G401.6 (cell line): ENCODE data around the gene MTREX.
"Not testable (repeated sequence)": the region's sequence is repeated elsewhere in the genome, so short reads cannot be mapped to it uniquely, and the experiment has no call there.

ENCODE experiments used
- FAIRE-seq: peaks from 2 replicates; lab custom pipeline; 2012; peaks lifted over from hg19 to GRCh38; lab: Jason Lieb, UNC

MTREX gene

DNA sequence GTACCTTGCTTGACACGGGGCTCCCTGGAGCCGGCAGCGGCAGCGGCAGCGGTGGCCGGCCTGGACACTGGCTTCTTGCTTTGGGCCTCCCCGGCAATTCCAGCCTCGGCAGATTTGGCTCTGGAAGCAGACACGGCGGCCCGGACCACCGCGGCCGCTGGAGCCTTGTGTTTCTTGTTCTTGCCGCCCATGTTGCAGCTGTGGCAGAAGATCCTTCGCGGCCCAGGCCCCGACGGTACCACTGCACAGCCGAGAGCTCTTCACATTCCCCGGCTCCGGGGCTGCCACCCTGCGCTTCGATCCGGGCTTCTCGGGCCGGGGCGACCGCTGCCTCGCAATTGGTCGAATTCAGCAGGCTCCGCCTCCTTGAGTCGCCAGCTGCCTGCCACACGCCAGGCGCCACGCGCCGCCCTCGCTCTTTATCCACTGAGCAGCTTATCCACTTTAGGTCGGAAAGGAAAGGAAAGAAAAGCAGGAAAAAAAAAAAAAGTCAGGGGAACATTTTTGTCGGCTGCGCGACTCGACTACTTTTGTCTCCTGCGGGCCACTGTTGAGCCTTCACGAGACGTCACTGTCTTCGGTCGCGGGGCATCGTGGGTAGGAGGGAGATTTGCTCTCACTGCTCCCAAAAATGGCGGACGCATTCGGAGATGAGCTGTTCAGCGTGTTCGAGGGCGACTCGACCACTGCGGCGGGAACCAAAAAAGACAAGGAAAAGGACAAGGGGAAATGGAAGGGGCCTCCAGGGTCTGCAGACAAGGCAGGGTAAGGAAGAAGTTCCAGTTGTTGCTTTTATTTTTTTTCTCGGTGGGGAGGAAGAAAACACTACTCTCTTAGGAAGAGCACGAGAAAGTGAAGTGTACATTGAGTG is at the start of gene MTREX, which contains the start of gene DHX29:
Gene MTREX, plus strand, starts transcription at position 607 of the 871 bp plus-strand sequence. Its CDS starts 25 bp downstream, at position 632.
Gene DHX29, minus strand, starts transcription at position 312 of the 871 bp plus-strand sequence. Its CDS starts 121 bp downstream, at position 191.
- FAIRE-seq, result peak; percentile 97

DNA sequence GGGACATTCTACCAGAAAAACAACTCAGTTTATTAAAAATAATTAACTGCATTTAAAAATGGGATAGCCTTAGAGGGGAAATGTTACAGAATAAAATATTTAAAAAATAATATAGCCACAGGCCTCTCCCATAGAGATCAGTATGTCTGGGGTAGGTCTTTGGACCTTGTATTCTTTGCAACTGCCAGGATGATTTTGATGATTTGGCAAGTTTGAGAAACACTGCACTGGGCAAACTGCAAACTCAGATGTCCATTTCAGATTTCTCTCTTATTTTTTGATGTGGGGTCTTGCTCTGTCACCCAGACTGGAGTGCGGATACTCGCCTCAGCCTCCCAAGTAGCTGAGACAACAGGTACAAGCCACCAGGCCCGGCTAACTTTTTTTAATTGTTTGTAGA is 49.5 kb upstream of the MTREX start:
- no peak for FAIRE-seq

DNA sequence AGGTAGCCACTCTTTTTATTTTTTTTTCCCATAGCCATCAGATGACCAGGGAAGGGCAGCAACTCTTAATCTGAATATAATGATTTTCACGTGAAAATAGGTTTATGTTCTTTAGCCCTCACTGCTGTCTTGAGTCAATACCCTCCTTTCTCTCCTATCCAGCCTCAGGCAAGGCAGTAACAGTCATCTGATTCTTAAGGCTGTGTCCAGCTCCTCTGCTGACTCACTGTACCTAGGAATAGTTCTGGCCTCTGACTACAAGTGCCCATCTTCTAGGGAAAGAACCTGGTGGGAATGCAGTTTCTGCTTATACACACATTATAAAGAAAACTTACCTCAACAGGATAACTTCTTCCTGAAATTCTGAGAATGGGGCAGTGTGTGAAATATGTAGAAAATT is 31.0 kb upstream of the MTREX start:
- no peak for FAIRE-seq

DNA sequence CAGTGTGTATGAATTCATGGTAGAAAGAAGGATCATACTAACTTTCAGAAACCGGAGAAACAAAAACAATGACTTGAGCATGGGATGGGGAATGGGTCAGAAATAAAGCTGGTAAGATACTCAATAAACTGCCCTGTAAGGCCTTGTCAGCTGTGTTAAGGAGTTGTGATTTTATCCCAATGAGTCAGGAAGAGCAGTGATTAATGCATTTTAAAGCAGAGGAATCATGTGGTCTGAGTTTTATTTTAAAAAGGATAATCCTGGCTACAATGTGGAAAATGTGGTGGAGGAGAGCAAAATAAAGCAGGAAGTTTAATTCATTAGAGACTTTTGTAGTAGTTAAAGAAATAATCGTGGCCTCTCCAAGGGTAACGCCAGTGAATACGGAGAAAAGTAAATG is 29.0 kb upstream of the MTREX start:
- FAIRE-seq, result no peak

DNA sequence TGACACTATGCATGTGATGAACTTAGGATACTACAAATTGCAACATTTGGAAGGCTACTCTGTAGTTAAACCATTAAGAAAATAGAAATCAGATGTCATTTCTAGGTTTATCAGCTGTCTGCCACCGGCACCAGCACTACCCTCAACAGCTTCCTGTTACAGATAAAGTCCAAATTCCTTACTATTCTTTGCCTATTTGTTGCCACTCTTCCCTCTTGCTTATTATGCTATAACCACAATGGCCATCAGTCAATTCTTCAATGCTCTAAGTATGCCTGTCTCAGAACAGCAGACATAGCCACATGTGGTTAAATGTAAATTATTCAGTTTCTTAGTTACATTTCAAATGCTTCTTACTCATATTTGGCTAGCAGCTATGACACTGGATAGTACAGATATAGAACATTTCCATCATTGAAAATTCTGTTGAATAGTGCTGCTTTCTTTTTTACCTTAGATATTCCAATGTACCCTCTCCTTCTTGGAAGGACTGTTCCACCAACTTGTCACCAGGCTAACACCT is 21.3 kb upstream of the MTREX start:
- no peak for FAIRE-seq

DNA sequence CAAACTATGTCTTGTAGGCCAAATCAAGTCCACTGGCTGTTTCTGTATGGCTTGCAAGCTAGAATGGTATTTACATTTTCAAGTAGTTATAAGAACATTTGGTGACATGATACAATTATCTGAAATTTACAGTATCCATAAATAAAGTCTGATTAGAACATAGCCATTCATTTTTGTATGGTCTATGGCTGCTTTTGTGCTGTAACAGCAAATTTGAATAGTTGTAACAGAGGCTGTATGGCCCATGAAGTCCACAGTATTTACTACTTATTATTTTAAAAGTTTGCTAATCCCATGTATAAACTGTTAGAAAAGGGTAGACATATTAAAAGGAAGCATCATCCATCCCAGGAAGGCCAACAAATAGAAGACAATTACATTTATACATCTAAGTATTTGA is 18.0 kb upstream of the MTREX start:
- no peak for FAIRE-seq

DNA sequence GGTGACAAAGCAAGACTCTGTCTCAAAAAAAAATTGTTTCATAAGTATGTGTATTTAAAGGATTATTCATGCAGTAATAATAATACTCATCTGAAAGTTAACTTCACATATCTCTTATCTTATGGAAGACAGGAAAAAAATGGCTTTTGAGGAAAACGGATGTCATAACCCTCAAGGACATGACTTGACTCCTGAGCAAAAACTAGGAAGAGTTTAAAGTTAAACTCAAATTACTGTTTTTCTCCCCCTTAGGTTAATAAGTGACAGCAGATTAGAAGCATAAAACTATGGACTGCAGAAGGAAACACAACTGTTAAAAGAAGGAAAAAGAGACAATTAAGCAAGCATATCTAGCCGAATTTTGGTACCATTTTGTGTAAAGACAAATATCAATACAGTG is 16.8 kb upstream of the MTREX start:
- FAIRE-seq, result no peak

DNA sequence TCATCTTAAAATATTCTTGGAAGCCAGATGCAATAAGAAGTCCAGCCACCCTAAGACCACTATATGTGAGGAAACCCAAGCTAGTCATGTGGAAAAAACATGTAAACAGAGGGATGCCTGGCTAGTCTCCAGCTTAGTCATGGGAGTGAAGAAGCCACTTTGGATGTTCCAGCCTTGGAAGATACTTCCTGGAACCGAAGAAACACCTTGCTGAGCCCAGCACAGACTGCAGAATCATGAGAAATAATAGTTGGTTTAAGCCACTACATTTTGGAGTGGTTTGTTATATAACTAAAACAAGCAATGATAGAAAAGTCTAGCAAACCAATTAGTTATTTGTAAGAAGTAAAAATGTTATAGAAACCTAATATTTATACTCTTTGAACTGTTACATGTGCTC is 12.9 kb upstream of the MTREX start:
- FAIRE-seq, result no peak

DNA sequence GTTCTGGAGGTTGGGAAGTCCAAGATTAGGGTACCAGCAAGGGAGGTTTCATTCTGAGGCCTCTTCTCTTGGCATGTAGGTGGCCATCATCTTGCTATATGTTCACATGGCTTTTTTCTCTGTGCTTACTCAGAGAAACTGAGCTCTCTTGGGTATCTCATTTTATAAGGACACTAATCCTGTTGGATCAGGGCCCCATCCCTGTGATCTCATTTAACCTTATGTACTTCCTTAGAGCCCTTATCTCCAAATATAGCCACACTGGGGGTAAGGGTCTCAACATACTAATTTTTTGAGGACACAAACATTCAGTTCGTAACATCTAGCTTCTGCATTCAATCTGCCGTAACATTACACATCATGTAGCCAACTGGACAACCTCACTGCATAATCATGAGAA is 6.9 kb upstream of the MTREX start:
- no peak for FAIRE-seq

DNA sequence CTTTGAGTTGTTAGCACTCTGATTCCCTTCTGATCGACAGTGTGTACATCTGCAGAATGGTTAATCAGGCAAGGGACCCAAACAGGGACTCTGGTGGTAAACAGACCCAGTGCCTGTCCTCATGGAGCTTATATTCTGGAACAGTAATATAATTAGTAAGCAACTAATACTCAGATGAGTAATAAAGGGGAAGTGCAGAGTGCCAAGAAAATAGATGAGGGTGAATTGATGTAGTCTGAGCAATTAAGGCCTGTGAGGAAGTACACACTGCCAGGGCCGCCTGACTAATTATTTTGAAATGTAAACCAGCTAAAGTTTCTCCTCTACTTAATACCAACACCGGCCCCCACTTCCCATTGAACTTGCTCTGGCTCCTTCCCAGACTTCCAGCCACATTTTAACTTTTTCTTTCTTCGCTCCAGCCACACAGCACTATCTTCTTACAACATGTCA is 4.5 kb upstream of the MTREX start:
- FAIRE-seq, result no peak

DNA sequence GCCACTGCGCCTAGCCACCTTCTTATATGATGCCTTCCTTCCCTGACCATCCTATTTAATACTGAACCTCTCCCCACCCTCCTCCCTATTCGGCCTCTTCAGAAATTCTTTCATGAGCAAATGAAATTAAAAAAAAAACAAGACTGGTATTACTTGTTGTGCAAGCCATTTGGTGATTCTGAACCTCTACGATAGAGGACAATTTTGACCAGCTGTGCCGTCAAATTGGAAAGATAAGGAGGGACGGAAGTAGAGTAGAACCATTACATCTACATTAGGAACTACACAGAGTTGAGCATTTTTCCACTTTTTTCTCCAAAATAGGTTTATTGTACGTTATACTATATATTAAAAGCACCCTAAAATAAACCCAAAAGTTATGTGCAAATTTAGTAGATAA is 3.2 kb upstream of the MTREX start:
- FAIRE-seq, result no peak

DNA sequence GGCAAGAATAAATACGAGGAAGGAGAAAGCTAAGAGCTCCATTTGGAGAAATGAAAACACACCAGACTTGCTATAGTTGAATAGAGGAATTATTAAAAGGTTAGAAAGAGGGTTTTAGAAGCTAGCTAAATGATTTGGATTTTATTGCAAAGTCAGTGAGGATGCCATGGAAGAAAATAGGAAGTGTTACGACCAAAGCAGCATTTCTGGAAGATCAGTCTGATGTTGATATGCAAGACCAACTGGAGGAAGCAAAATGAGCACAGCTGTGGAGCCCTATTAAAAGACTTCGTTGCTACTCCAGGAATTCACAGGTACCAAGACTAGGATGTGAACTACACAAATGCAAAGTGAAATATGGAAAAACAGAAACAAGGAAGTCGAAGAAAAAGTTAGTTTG is 2.4 kb upstream of the MTREX start:
- no peak for FAIRE-seq

DNA sequence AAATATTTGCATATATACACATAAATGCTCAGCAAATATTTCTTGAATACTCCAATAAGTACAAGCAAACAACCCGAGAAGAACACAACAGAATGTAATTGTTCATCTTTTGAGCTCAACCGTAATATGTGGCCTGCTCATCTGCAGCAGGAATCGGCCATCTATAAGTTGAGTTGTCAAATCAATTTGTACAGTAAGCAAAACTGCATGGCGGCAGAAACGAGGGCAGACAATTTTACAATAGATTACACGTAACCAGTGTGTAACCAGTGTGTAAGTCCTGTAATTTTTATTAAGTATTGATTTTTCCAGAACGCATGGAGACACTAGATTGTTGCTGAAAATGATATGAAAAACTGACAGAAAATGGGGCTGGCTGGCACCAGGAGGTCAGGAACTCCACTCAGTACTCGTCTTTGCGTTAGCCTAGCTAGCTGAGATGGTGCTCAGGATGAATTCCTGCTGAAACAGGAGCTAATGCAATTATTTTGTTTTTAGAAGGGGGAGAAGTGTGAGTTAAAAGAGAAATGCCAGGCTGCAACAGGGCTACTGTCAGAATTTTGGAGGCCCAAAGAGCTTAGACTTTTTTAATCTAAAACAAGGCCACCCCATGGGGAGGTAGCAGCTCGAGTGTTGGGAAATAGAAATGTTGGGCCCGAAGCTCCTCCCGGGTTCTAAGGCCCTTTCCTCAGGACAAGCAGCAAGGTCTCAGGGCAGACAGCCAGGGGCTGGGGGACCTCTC is 977 bp upstream of the MTREX start:
- no peak for FAIRE-seq

DNA sequence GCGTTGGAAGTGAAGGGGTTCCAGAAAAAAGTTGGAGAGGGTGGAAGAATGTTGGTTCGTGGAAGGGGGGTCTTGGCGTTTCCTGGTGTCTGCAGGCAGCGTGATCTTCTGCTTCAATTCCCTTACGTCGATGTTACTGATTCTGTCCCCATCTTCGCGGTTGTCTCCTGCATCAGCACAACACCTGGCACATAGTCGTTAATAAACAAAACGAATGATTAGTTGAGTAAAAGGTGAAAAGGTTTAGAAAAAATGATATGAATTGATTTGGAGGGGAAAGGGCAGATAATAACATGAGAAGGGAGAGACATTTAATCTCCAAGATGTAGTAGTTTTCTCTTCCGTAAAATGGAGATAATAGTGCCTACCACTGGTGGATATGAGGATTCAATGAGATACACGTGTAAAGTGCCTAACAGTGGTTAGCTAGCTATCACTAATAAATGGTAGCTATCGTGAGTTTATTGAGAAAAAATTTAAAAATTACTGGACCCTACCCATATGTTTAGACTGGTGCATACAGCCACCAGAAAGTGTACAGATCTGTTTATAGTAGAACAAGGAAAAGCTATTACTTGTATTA is 556 bp downstream of the MTREX start:
- FAIRE-seq, result no peak

DNA sequence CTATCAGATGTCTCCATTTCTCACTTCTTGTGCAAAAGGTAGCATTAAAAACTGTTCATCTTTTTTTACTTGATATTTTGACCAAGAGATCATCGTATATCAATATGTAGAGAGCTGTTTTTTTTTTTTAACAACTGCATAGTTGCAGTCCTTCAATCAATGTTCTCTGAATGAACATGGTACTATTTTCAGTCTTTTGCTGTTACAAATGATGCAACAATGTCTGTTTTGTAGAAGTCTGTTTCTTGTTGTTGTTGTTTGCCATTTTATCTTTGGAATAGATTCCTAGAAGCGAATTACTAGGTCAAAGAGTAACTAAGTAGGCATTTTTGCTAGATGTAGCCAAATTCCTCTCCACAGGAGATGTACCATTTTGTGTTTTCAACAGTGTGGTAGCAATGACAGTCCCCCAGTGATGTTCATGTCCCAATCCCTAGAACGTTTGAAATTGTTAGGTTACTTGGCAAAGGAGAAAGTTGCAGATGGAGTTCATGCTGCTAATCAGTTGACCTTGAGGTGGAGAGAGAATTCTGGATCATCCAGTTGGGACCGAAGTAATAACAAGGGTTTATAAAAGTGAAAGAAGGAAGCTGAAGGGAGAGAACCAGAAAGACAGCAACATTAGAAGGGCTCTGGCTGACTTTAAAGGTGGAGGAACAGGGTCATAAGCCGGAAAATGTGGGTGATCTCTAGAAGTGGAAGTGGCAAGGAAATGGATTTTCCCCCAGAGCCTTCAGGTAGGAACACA is 6.3 kb downstream of the MTREX start:
- no peak for FAIRE-seq

DNA sequence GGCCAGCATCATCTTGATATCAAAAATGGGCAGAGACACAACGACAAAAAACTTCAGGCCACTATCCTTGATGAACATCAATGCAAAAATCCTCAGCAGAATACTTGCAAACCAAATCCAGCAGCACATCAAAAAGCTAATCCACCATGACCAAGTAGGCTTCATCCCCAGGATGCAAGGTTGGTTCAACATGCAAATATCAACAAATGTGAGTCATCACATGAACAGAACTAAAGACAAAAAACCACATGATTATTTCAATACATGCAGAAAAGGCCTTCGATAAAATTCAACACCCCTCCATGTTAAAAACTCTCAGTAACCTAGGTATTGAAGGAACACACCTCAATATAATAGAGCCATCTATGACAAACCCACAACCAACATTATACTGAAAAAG is 8.5 kb downstream of the MTREX start:
- FAIRE-seq, result no peak

DNA sequence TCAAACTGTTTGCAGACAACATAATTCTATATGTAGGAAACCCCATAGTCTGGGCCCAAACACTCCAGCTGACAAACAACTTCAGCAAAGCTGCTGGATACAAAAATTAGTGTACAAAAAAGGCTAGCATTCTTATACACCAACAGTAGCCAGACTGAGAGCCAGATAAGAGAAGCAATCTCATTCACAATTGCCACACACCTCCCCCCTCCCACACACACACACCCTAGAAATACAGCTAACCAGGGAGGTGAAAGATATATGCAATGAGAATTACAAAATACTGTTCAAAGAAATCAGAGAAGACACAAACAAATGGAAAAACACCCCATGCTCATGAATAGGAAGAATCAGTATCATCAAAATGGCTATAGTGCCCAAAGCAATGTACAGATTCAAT is 9.0 kb downstream of the MTREX start:
- FAIRE-seq, result no peak

DNA sequence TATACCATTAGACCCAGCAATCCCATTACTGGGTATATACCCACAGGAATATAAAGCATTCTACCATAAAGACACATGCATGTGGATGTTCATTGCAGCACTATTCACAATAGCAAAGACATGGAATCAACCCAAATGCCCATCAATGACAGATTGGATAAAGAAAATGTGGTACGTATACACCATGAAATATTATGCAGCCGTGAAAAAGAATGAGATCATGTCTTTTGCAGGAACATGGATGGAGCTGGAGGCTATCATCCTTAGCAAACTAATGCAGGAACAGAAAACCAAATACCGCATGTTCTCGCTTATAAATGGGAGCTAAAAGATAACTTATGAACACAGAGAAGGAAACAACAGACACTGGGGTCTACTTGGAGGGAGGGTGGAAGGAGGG is 10.4 kb downstream of the MTREX start:
- FAIRE-seq, result not testable (repeated sequence)

DNA sequence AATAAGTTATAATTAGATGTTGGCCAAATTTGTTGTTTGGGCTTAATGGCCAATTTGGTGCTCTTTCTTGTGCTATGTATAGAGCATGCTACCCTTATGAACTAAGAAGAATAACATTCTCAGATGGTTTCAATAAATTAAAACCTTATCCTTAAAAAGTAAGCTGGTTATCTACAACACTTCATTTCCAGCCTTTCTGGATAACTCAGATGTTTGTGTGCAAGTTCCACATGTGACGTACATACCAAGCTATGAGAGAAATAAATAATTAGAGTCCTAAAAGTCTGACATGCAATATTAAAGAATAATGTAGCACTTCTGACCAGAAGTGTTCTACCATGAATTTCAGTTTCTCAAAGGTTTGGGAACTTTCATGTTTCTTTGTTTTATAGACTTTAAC is 11.7 kb downstream of the MTREX start:
- FAIRE-seq, result no peak

DNA sequence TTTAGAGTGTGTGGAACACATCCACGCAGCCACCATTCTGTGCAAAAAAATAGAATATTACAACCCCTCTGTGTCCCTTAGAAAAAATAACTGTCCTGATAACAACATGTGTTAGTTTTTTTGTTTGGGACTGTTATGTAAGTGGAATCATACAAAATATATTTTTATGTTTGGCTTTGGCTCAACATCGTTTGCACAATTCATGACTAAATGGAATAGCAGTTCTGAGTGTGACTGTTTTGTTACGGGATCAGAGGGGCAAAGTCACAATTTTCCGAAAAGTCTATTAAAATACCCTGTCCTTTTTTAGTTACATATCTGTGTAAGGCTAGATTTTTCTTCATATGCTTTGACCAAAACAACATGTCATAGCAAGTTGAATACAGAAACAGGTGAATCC is 12.8 kb downstream of the MTREX start:
- FAIRE-seq, result no peak

DNA sequence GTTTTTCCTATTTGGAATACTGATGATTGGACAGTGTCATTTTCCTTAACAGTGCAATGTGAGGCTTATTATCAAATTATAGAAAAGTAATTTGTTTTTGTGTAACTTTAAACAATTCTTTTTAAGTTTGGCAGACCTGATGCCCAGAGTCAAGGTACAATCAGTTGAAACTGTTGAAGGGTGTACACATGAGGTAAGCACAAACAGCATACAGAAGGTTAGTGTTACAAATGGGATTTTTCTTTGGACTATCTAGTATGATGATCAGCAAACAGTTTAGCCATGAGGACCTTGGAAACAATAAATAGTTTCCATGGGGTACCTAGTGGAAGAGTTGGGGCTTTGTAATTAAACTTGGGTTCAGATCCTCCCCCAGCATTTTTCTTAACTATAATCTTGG is 16.2 kb downstream of the MTREX start:
- no peak for FAIRE-seq

DNA sequence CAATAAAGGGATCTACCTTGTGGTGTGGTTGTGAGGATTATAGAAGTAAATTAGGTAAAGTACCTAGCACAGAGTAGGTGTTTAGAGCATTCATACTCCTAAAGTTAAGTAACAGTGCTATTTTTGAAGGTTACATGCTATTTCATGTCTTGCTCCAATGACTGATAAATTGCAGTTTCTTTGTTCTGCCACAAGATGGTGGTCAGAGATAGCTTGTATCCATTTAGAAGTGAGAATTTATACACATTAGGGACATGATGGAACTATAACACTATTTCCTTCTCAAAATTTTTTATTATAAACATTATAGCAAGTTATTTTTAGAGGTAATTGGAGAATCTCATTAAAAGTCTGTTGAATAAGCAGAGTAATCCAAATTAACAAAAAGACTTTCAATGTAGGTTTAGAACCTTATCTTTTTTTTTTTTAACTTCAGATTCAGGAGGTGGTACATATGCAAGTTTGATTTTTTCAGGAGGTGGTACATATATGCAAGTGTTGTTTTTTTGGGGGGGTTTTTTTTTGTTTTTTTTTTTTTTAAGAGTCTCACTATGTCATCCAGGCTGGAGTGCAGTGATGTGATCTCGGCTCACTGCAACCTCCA is 17.1 kb downstream of the MTREX start:
- FAIRE-seq, result peak; percentile 94
